H9 (cell line): ENCODE measurements around the gene BCL11B. TPM values are rescaled to one million over a fixed set of nuclear protein-coding genes. Genes with fewer than 3 reads are reported as not detected.

Experiments used
- DNase-seq: peaks from one replicate; pipeline ENCODE4 v3.0.0-alpha.2; 2017
- H2AFZ ChIP-seq: one replicate; pipeline ENCODE4 v1.6.1; 2013; ENCODE audit warnings: mild to moderate bottlenecking, low read length, control low read depth, moderate library complexity
- H2AK5ac ChIP-seq: 2 replicates; pipeline ENCODE4 v1.6.1; 2013; ENCODE audit warnings: low read length, control low read depth, mixed read lengths; ENCODE audit not compliant: insufficient read length
- H2BK120ac ChIP-seq: one replicate; pipeline ENCODE4 v1.6.1; 2013; ENCODE audit warnings: low read depth, mild to moderate bottlenecking, low read length, control low read depth, inconsistent platforms; ENCODE audit not compliant: poor library complexity, severe bottlenecking
- H2BK12ac ChIP-seq: 2 replicates; pipeline ENCODE4 v1.6.1; 2013; ENCODE audit warnings: low read length, control low read depth, mixed read lengths, low read depth; ENCODE audit not compliant: insufficient read length
- H2BK15ac ChIP-seq: 2 replicates; pipeline ENCODE4 v1.6.1; 2013; ENCODE audit warnings: low read depth, low read length, control low read depth
- H2BK20ac ChIP-seq: one replicate; pipeline ENCODE4 v1.6.1; 2013; ENCODE audit warnings: low read depth, mild to moderate bottlenecking, low read length, control low read depth, inconsistent platforms; ENCODE audit not compliant: poor library complexity, severe bottlenecking
- H2BK5ac ChIP-seq: 2 replicates; pipeline ENCODE4 v1.6.1; 2013; ENCODE audit warnings: low read length, control low read depth, mixed read lengths; ENCODE audit not compliant: insufficient read length
- H3K14ac ChIP-seq: 2 replicates; pipeline ENCODE4 v1.6.1; 2013; ENCODE audit warnings: low read length, control low read depth; ENCODE audit not compliant: insufficient read depth
- H3K18ac ChIP-seq: 2 replicates; pipeline ENCODE4 v1.6.1; 2013; ENCODE audit warnings: low read depth, mild to moderate bottlenecking, mixed read lengths, low read length, control low read depth; ENCODE audit not compliant: insufficient read length
- H3K23ac ChIP-seq: 2 replicates; pipeline ENCODE4 v1.6.1; 2013; ENCODE audit warnings: low read length, control low read depth, mixed read lengths, low read depth; ENCODE audit not compliant: insufficient read length
- H3K23me2 ChIP-seq: 2 replicates; pipeline ENCODE4 v1.6.1; 2013; ENCODE audit warnings: low read depth, mild to moderate bottlenecking, mixed read lengths, low read length, control low read depth; ENCODE audit not compliant: insufficient read length, poor library complexity, severe bottlenecking
- H3K27ac ChIP-seq: 2 replicates; pipeline ENCODE4 v1.5.1; 2013; ENCODE audit warnings: low read length, control low read depth, mixed read lengths, low read depth; ENCODE audit not compliant: insufficient read length
- H3K27me3 ChIP-seq: 2 replicates; pipeline ENCODE4 v1.6.1; 2013; ENCODE audit warnings: low read length, control low read depth, inconsistent platforms; ENCODE audit not compliant: insufficient read depth
- H3K4ac ChIP-seq: 2 replicates; pipeline ENCODE4 v1.6.1; 2013; ENCODE audit warnings: low read depth, mild to moderate bottlenecking, control low read depth, inconsistent platforms, low read length, moderate library complexity
- H3K4me1 ChIP-seq: 2 replicates; pipeline ENCODE4 v1.6.1; 2013; ENCODE audit warnings: low read length, control low read depth, inconsistent platforms; ENCODE audit not compliant: insufficient read depth
- H3K4me2 ChIP-seq: 2 replicates; pipeline ENCODE4 v1.6.1; 2013; ENCODE audit warnings: low read length, control low read depth, mixed read lengths; ENCODE audit not compliant: insufficient read length, insufficient read depth
- H3K56ac ChIP-seq: 2 replicates; pipeline ENCODE4 v1.6.1; 2013; ENCODE audit warnings: low read depth, mild to moderate bottlenecking, mixed read lengths, low read length, control low read depth; ENCODE audit not compliant: insufficient read length
- H3K79me1 ChIP-seq: 2 replicates; pipeline ENCODE4 v1.6.1; 2013; ENCODE audit warnings: low read depth, mild to moderate bottlenecking, moderate library complexity, low read length, control low read depth, inconsistent platforms; ENCODE audit not compliant: insufficient read depth, poor library complexity, severe bottlenecking
- H3K79me2 ChIP-seq: 2 replicates; pipeline ENCODE4 v1.6.1; 2013; ENCODE audit warnings: low read length, control low read depth, inconsistent platforms; ENCODE audit not compliant: insufficient read depth
- H3K9ac ChIP-seq: 2 replicates; pipeline ENCODE4 v1.6.1; 2013; ENCODE audit warnings: low read length, control low read depth, mixed read lengths; ENCODE audit not compliant: insufficient read length; ENCODE audit errors: extremely low read depth
- H3K9me3 ChIP-seq: one replicate; pipeline ENCODE4 v1.6.1; 2013; ENCODE audit warnings: low read depth, low read length, inconsistent platforms; ENCODE audit not compliant: control insufficient read depth
- H3T11ph ChIP-seq: one replicate; pipeline ENCODE4 v1.6.1; 2013; ENCODE audit warnings: mild to moderate bottlenecking, low read length, control low read depth, inconsistent platforms
- H4K20me1 ChIP-seq: one replicate; pipeline ENCODE4 v1.6.1; 2013; ENCODE audit not compliant: control insufficient read depth, insufficient read length, insufficient read depth
- H4K5ac ChIP-seq: 2 replicates; pipeline ENCODE4 v1.6.1; 2013; ENCODE audit warnings: low read depth, mild to moderate bottlenecking, mixed read lengths, low read length, control low read depth; ENCODE audit not compliant: insufficient read length
- H4K8ac ChIP-seq: replicated peaks from 2 replicates; pipeline ENCODE4 v1.6.1; 2013; ENCODE audit warnings: low read length, control low read depth, mixed read lengths, low read depth; ENCODE audit not compliant: insufficient read length
- H4K91ac ChIP-seq: 2 replicates; pipeline ENCODE4 v1.6.1; 2013; ENCODE audit warnings: low read depth, mild to moderate bottlenecking, moderate library complexity, mixed read lengths, low read length, control low read depth; ENCODE audit not compliant: insufficient read length
- H3K27ac Mint-ChIP-seq, 3 experiments: 2 replicates in 2 of 3; 3 replicates in 1 of 3; pipeline ENCODE4 v1.8.0; 2020 to 2021; ENCODE audit warnings: mixed read lengths in 3 of 3, mild to moderate bottlenecking in 1 of 3, moderate library complexity in 1 of 3
- H3K27me3 Mint-ChIP-seq: 2 replicates; pipeline ENCODE4 v1.8.0; 2021; ENCODE audit warnings: low read depth, mild to moderate bottlenecking, moderate library complexity, mixed read lengths
- H3K36me3 Mint-ChIP-seq, 3 experiments: 2 replicates in 2 of 3; 3 replicates in 1 of 3; pipeline ENCODE4 v1.8.0; 2020 to 2021; ENCODE audit warnings: low read depth in 3 of 3, mixed read lengths in 3 of 3; ENCODE audit not compliant: insufficient read depth in 1 of 3
- H3K4me1 Mint-ChIP-seq, 2 experiments: 2 replicates each; pipeline ENCODE4 v1.8.0; 2020; ENCODE audit warnings: mixed read lengths in 2 of 2
- H3K4me3 Mint-ChIP-seq, 2 experiments: 2 replicates in 1 of 2; 3 replicates in 1 of 2; pipeline ENCODE4 v1.8.0; 2020 to 2021; ENCODE audit warnings: mild to moderate bottlenecking in 2 of 2, mixed read lengths in 2 of 2, moderate library complexity in 1 of 2
- H3K9me3 Mint-ChIP-seq, 2 experiments: 2 replicates in 1 of 2; 3 replicates in 1 of 2; pipeline ENCODE4 v1.8.0; 2020; ENCODE audit warnings: mild to moderate bottlenecking in 2 of 2, mixed read lengths in 2 of 2, moderate library complexity in 1 of 2
- CTCF ChIP-seq: fragments of 200-600 bp; sonication (generic); conservative IDR thresholded peaks from 3 replicates; pipeline ENCODE4 v1.8.0; 2021; ENCODE audit warnings: antibody characterized with exemption, mild to moderate bottlenecking
- WGBS: extraction: QIAGEN DNeasy Blood & Tissue Kit; methylation state at CpG from one replicate; pipeline ENCODE4 v1.1.7; 2013; ENCODE audit warnings: missing lambda C conversion rate, low lambda C conversion rate, mixed read lengths; ENCODE audit not compliant: insufficient read length; ENCODE audit errors: extremely low coverage; 5-methylcytosine and 5-hydroxymethylcytosine counted together
- total RNA-seq: library from RNA; stranded (reverse); gene quantifications from 2 replicates; pipeline ENCODE4 v1.2.1, GENCODE V29; 2021

Gene BCL11B
- total RNA-seq, 1 experiment from 2014 or later, result 4.9 TPM

GRCh38 chr14:99280852-99281251 lies 8.9 kb upstream of the BCL11B start:
- Histone ChIP-seq H2BK120ac (no peak overlapping the region), H4K5ac (no peak overlapping the region), H3K9me3 (no peaks in the 10 kb centered on the region), H3K4me2 (no peak overlapping the region), H3K23me2 (no peaks in the 10 kb centered on the region), H3K18ac (no peak overlapping the region), H2BK12ac (no peak overlapping the region), H2BK15ac (no peak overlapping the region), H4K91ac (no peak overlapping the region), H3K79me2 (no peaks in the 10 kb centered on the region), H4K20me1 (no peaks in the 10 kb centered on the region), H3K14ac (no peak overlapping the region), H4K8ac (no peak overlapping the region), H2BK5ac (no peak overlapping the region), H3T11ph (no peak overlapping the region), H3K23ac (no peak overlapping the region), H3K79me1 (no peaks in the 10 kb centered on the region), H3K4me1 (peaks cover 8% of the 10 kb centered on the region; the same call in 1 of the 2 replicates), H3K27ac (no peak overlapping the region), H3K56ac (no peak overlapping the region), H3K27me3 (no peaks in the 10 kb centered on the region; the same call in 1 of the 2 replicates), H2AK5ac (no peak overlapping the region), H2AFZ (no peak overlapping the region), H2BK20ac (no peak overlapping the region), H3K9ac (no peak overlapping the region), H3K4ac (no peak overlapping the region)
- Mint-ChIP-seq H3K4me3 (no peak overlapping the region), H3K36me3 (no peaks in the 10 kb centered on the region), H3K9me3 (no peaks in the 10 kb centered on the region; a peak in 1 of 5 replicates), H3K4me1 (peaks cover 27 to 34% of the 10 kb centered on the region in 2 experiments), H3K27me3 (peaks cover 20% of the 10 kb centered on the region), H3K27ac (no peak overlapping the region)
- WGBS, result no CpG with 5 or more reads among the region's 4 CpGs
- DNase-seq, result no peak
- no peak for TF ChIP-seq CTCF
